ENCODE measurements around the gene AANAT. TPM values are rescaled to one million over a fixed set of nuclear protein-coding genes. Genes with fewer than 3 reads are reported as not detected.

AANAT gene
- total RNA-seq, 1 experiment from 2014 or later: not detected

DNA sequence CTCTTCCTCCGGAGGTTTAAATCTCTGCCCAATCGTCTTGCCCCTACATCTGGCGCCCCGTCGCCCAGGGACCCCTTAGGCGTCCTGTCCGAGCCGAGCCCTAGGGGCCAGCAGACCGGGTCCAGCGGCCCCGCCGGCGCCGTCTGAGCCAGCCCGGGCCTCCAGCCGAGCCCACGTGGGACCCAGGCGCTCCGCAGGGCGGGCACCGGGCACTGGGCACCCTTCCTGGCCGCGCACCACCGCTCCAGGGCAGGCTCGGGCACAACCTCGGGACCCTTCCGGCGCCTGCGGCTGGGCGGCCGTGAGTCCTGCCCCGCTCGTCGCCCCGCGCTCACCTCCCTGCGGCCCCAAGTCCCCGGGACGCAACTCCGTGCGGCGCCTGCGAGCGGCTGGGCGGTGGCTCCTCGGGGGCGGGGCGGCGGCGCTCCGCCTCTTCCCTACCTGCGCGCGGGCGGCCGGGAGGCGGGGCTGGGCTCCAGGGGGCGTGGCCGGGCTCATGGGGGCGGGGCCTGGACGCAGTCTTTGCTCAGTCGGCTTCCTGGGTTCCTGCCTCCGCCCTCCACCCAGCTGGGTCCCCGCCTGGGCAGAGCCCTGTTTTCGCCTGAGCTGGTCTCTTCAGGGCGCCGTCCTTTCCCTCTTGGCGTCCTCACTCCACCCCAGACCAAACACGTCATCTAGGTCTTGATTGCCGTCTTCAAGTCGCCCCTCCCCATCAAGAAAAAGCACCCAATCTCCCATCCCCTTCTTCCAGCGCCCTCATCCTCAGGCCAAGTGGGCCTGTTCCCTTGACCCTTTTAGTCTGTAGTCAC is 33.8 kb downstream of the AANAT start, which contains the start of gene RHBDF2:
TSS of gene RHBDF2 (minus strand) at position 406 of the 809 bp plus-strand sequence. CDS start 19,899 bp downstream, outside the sequence.
- Mint-ChIP-seq H3K4me3 (ENCODE audit: low read depth, unreplicated experiment) (peak within 1 kb of the TSS; percentile 88), H3K9me3 (ENCODE audit: low read depth, unreplicated experiment) (no peaks in the 10 kb centered on the region), H3K27me3 (ENCODE audit: unreplicated experiment) (no peaks in the 10 kb centered on the region), H3K4me1 (ENCODE audit: low read depth, unreplicated experiment) (peaks cover 44% of the 10 kb centered on the region), H3K36me3 (ENCODE audit: insufficient read depth, unreplicated experiment) (peaks cover 26% of the 10 kb centered on the region), H3K27ac (ENCODE audit: unreplicated experiment) (peak within 1 kb of the TSS; percentile 81)
- BruUV-seq (replicated peaks): no TSS peak
- CTCF ChIA-PET: interaction anchor here (1.4 kb wide), 1 partner anchor 8 kb away, joined by 3 read pairs; no protein-coding TSS in a partner anchor
- no peak for TF ChIP-seq CTCF (IDR thresholded peaks at IDR 0.05; ENCODE audit: unreplicated experiment)
- peak; percentile 98 for DNase-seq
- intact Hi-C loops (cut with micrococcal nuclease; ENCODE audit: unreplicated experiment): loop anchor here (5.0 kb wide), 1 partner anchor 94 kb away; no protein-coding TSS in a partner anchor

GRCh38 chr17:76501827-76502307 is 34.5 kb downstream of the AANAT start:
- peak overlapping the region; percentile 88 for H3K4me3 Mint-ChIP-seq (ENCODE audit: low read depth, unreplicated experiment)
- CTCF ChIA-PET: interaction anchor here (0.5 to 1.4 kb wide), 3 partner anchors 9 to 272 kb away, joined by 3 to 5 read pairs (median 4); no protein-coding TSS in a partner anchor
- H3K4me1 Mint-ChIP-seq (ENCODE audit: low read depth, unreplicated experiment): peaks cover 44% of the 10 kb centered on the region
- H3K36me3 Mint-ChIP-seq (ENCODE audit: insufficient read depth, unreplicated experiment): peaks cover 26% of the 10 kb centered on the region
- no peak for DNase-seq
- intact Hi-C loops (cut with micrococcal nuclease; ENCODE audit: unreplicated experiment): loop anchor here (5.0 kb wide), 1 partner anchor 95 kb away; no protein-coding TSS in a partner anchor
- H3K27ac Mint-ChIP-seq (ENCODE audit: unreplicated experiment): peak overlapping the region; percentile 81
- no peak for TF ChIP-seq CTCF (IDR thresholded peaks at IDR 0.05; ENCODE audit: unreplicated experiment)
- H3K27me3 Mint-ChIP-seq (ENCODE audit: unreplicated experiment): no peaks in the 10 kb centered on the region
- no peaks in the 10 kb centered on the region for H3K9me3 Mint-ChIP-seq (ENCODE audit: low read depth, unreplicated experiment)
- BruUV-seq (replicated peaks): no TSS peak

DNA sequence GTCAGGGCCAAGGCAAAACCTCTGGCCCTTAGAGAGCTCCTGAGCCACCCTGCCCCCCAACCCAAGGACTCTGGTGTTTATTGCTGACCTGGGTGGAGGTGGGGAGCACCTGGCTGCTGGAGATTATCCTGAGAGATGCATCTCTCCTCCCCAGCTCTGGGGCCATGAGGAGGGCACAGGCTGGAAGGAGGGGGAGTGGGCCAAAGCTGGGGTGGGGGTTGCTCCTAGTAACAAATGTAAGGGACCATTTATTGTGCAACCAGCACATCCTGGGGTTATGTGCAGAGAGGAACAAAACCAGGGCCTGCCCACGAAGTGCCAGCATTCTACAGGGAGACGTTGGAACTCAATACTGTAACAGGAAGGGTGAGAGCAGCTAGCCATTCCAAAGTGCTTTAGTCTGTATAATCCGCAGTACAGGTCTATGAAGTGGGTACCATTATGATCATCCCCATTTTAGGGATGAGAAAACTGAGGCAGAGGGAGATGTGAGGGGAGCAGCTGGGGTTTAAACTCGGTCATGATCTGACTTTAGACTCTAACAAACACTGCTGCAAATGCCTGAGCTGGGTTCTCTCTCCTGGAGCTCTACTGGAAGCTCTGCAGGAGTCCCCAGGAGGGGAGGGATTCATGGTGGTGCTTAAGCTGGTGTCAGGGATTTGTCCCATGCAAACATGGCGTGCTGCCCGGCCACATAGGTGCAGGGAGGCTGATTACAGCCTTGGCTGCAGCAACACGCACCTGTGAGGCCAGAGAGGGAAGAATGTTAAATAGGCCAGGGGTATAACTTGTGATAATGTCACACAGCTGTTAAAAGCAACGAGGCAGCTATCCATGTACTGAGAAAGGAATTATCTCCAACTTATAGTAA is 35.2 kb downstream of the AANAT start:
- TF ChIP-seq CTCF (IDR thresholded peaks at IDR 0.05; ENCODE audit: unreplicated experiment): no peak
- Mint-ChIP-seq H3K4me1 (ENCODE audit: low read depth, unreplicated experiment) (peaks cover 40% of the 10 kb centered on the region), H3K27me3 (ENCODE audit: unreplicated experiment) (peaks cover 6% of the 10 kb centered on the region), H3K36me3 (ENCODE audit: insufficient read depth, unreplicated experiment) (peaks cover 26% of the 10 kb centered on the region), H3K4me3 (ENCODE audit: low read depth, unreplicated experiment) (no peak overlapping the region), H3K27ac (ENCODE audit: unreplicated experiment) (no peak overlapping the region), H3K9me3 (ENCODE audit: low read depth, unreplicated experiment) (no peaks in the 10 kb centered on the region)
- DNase-seq: no peak
- intact Hi-C loops (cut with micrococcal nuclease; ENCODE audit: unreplicated experiment): loop anchor here (5.0 kb wide), 1 partner anchor 95 kb away; no protein-coding TSS in a partner anchor
- no TSS peak for BruUV-seq (replicated peaks)
- CTCF ChIA-PET: interaction anchor here (0.5 to 1.4 kb wide), 3 partner anchors 10 to 272 kb away, joined by 3 to 5 read pairs (median 4); no protein-coding TSS in a partner anchor

DNA sequence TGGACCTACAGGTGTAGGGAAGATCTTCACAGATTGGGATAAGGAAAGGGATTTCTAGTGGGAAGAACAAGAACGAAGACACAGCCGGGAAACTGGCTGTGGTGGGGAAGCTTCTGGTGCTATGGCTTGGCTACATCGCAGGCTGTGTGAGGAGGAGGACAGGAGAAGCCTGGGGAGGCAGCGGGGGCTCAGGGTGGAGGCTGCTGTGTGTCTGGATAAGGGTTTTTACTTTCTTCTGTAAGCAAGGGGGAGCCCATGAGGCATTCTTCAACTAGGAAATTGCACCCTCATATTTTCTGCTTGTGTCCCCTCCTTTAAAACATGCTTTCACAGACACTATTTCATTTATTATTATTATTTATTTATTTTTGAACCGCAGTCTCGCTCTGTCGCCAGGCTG is 36.7 kb downstream of the AANAT start:
- Mint-ChIP-seq H3K36me3 (ENCODE audit: insufficient read depth, unreplicated experiment) (peaks cover 26% of the 10 kb centered on the region), H3K4me3 (ENCODE audit: low read depth, unreplicated experiment) (no peak overlapping the region), H3K4me1 (ENCODE audit: low read depth, unreplicated experiment) (peaks cover 25% of the 10 kb centered on the region), H3K9me3 (ENCODE audit: low read depth, unreplicated experiment) (no peaks in the 10 kb centered on the region), H3K27me3 (ENCODE audit: unreplicated experiment) (peaks cover 20% of the 10 kb centered on the region), H3K27ac (ENCODE audit: unreplicated experiment) (no peak overlapping the region)
- TF ChIP-seq CTCF (IDR thresholded peaks at IDR 0.05; ENCODE audit: unreplicated experiment): no peak
- no peak for DNase-seq
- no TSS peak for BruUV-seq (replicated peaks)
- CTCF ChIA-PET: no interaction called here
- intact Hi-C loops (cut with micrococcal nuclease; ENCODE audit: unreplicated experiment): loop anchor here (5.0 kb wide), 1 partner anchor 97 kb away; no protein-coding TSS in a partner anchor
